Right kidney (tissue), 1 donor: ENCODE measurements around the gene SEMA3E.
"Not testable (repeated sequence)": the region's sequence is repeated elsewhere in the genome, so short reads cannot be mapped to it uniquely, and the experiment has no call there.

Experiments used
- DNase-seq: peaks from one replicate; pipeline ENCODE4 v3.0.0-alpha.2; 2016

Gene SEMA3E

DNA sequence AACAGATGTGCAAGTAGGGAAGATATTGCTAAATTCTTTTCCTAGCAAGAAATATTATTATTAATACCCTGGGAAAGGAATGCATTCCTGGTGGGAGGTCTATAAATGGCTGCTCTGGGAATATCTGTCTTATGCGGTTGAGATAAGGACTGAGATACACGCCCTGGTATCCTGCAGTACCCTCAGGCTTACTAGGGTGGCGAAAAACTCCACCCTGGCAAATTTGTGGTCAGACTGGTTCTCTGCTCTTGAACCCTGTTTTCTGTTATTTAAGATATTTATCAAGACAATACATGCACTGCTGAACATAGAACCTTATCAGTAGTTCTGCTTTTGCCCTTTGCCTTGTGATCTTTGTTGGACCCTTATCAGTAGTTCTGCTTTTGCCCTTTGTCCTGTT is 96.4 kb downstream of the SEMA3E start:
- DNase-seq = not testable (repeated sequence)

DNA sequence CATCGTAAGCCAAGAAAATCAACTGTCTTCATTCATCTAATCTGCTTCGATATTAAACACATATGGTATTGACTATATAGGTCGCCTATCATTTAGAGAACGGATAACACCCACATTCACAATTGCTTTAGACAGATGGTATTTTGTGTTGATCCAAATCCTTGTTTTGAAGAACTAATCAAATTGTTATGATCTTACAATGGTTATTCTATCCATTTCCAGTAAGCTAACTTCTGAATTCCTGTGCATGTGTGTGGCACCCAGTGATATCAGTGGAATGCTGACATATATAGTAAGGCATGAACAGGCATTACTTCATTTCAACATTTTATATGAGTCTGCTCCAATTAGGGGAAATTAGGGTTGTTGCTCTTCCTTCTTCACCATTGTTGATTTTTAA is 98.8 kb downstream of the SEMA3E start:
- DNase-seq = no peak

DNA sequence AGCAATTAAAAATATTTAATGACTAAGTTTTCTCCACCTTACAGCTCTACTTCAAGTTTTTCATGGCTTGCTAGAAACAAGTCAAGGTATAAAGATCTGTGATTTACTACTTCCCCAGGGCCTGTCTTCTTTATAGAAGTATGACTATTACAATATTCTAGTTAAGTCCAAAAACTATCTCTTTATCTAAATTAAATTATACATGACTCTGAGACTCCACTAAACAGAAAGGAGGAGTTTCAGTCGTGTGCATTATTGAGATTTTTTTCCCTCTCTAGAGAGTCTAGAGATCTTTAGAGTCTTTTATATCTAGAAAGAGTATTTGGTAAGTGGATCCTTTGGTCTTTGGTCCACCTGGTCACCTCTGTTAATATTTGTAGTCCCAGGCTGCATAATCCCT is 100.7 kb downstream of the SEMA3E start:
- DNase-seq = no peak

DNA sequence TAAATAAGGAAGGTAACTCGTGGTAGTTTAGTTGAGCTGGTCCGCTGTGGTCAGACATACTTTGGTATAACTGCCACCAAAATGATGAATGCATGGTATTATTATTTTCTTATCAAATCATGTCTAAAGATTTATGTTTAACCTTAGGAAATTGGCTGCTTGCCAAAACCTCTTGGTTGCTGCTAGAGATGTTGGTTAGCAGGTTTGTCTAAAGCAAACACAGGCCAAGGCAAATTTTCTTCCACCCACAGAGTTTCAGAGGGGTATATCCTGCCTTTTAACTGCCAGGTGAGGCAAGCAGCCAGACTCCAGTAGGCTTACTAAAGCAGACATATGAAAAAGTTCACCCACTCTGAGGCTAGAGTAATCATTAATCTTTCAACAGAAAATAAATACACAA is 101.4 kb downstream of the SEMA3E start:
- DNase-seq = no peak

DNA sequence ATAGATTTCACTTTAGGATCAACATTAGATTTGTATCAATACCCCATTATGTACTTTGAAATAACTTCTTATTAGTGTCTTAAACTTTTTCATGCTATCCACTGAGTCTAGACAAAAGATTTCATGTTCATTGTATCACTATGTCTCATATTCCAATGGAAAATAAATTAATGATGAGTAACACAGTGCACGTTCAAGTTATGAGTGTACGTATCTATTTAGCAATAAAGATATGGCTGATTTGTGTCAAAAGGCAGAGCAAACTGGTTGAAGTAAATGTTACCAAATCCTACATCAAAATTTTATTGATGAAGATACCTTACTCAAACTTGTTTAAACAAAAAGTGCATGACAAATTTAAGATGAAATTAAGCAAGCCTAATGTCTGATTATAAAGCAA is 102.4 kb downstream of the SEMA3E start:
- DNase-seq = no peak

DNA sequence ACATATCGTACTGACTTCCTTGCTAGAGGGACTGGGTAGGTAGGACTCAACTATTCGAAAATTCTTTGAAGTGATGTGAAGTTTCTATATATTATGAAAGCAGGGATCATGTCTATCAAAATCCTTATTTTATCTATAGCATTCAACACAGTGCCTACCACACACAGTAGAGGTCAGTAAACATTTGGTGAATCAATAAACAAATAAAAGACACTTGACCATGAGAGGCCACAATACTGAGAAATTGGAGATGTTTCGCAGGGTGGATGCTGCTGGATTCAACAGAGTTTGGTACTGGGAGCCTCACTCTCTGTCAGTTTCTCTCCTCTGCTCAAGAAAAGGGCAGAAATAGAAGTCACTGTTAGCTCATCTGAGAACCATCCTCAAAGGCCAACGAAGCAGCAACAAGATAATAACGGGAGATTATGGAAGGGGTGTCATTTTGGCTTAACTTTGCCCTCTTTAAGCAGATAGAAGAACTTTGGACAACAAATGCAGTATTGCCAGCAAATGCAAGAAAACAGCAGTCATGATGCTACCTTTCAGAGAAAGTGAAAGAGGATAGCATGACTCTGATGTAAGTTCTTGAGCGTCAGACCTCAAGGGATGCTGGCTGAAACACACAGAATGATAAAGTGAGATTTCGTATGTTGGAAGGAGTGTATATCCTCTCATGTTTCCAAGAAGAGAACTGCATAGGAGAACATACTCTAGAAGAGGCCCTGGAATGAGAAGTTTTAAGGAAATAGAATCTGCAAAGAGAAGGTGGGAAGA is 107.6 kb downstream of the SEMA3E start:
- DNase-seq = no peak

DNA sequence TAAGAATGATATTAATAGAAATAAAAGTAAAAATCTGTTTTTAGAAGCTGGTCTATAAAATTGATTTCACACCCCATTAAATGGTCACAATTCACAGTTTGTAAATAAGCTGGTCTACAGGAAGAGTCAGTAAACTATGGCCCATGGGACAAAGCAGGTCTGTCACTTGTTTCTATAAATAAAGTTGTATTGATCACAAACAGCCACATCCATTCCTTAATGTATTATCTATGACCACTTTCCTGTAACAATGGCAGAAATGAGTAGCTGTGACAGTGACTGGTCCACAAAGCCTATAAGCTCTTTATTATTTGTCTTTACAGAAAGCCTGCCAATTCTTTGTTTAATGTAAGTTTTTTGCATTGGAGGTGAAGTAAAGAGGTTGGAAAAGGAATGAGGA is 114.5 kb downstream of the SEMA3E start:
- no peak for DNase-seq

DNA sequence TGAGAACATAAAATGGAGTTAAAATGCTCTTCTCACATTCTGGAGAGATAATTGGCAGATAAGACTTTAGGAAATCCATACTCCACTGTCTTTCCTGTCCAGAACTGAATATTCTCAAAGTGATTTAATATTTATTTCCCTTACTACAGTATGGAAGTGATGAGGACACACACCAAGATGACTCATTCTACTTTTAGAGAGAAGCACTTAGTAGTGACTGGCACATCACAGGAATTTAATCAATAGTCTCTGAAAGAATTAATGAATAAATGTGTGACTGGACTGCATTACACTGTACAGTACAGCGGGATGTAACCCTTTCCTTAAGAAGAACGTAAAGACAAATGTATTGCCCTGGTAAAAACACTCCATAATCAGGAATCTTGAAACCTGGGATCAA is 116.7 kb downstream of the SEMA3E start:
- DNase-seq = no peak

DNA sequence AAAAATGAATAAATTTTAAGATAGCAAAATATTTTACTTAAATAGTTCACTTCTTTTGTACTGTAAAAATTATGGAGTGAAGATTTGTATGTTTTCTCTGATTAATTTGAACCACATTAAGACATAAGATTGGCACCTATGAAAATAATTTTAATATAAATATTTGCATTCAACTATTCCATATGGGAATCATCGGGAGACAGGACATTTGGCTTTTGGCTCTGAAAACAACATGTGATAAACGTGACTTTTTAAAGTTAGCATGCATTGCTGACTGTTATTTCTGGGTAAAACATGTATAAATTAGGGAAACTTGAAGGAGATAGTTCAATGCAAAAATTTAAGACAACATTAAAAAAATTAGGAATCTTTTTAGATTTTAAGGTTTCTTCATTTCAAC is 117.2 kb downstream of the SEMA3E start:
- DNase-seq = no peak

DNA sequence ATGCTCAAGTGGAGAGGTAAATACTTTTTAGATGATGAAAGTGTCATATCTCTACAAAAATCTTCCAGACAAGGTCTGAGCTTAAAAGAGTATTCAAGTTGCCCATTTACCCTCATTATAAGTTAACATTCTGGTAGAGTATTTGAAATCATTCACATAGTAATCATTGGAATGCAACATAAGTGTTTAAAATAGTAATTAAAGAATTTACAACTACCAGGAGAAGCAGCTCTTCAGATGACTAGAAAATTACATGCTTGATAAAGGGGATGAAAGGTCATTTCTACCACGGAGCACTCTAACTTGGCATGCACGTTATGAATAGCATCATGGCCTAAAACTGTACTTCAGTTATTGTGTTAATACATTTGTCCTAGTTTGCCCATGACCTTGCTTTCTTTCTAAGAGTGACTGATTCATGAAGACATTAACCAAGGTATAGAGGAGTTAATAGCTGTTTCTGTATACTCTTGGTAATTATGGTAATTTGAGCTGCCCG is 120.0 kb downstream of the SEMA3E start:
- no peak for DNase-seq

DNA sequence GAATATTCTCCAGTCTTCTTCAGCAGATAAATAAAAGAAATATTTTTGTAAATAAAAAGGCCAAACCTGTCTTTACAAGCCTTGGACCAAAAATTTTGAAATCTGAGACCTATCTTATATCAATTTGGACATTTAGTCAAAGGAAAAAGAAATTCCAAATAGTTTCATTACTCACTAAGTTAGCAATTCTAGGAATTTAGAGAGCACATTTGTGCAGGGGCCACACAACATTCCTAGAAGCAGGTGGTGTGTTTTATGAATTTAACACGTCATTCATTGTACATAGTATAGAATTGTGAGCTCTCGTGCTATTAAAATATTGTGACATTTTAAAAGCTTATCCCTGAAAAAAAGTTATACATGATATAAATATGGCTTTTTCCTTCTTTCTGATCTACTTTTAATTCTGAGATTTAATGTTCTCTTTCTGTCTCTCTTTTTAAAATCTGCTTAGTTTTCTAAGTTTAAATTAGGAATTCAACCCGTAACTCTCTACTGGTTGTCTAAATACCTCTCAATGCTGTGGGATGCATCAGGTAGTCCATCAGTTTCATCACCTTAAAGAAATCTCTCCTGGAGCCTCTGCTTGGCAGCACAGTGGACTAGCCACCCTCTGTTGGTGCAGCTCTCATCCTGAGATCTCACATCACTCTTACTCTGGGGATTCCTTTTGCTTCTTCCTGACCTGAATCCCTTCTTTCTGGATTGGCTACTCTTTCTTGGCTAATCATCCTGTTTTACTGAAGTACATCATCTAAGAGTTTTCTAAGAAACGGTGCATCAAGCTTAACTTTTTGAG is 124.5 kb downstream of the SEMA3E start:
- DNase-seq = no peak

DNA sequence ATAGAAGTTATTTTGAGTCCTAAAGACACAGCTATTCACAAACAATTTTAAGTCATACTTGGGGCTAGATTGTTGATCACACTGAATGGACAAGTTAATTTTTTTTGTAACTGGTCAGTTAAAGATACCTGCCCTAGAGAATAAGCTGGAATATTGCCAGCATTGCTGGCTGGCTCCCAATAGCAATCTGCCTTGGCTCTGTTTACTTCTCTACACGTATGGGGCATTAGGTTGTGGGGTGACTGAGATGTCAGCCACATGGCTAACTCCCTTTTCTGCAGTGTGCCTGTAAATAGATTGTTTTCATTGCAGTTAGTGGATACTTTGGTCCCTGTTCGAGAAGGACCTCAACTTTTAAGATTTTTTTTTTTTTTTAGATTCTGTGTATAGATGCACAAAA is 128.2 kb downstream of the SEMA3E start:
- DNase-seq = no peak

DNA sequence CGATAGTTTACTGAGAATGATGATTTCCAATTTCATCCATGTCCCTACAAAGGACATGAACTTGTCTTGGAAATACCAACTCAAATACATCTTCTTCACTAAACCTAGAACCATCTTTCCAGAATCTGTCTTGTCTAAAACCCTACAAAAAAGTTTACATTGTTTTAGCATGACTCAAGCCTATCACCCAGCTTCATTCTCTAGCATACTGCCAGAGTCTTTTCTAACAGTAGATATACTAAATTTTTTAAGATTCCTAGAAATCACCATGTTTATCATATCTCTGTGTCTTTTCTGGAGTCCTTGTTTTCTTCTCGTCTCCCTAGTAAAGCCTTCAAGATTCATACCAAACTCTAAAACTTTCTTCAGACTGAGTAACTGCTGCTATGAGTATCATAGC is 129.7 kb downstream of the SEMA3E start:
- no peak for DNase-seq

DNA sequence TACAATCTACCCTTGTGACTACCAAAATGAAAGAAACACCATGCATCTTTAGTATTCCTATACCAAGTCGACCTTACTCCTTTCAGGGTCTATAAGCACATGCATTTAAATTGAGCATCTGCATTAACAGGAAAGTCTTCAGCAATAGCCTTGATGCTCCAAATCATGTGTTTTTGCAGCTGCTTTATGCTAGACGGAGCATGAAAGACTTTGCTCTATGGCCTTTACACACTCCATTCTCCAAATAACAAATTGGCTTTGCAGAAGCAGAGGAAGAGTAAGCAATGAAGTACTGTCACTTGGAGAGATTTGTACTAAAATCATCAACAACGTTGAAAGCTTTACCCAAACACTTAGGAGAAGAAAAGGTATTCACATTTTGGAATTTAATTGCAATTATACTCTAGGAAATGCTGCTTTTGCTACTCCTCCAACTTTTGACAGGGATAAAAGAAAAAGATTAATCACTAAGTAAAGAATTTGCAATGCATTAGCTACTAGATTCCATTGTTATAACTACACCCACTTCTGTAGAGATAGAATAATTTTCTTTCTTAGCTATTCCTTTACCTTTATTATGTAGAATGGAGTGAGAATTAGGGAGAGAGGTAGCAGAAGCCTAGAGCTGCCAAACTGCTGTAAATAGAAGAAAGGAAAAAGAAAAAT is 131.8 kb downstream of the SEMA3E start:
- no peak for DNase-seq

DNA sequence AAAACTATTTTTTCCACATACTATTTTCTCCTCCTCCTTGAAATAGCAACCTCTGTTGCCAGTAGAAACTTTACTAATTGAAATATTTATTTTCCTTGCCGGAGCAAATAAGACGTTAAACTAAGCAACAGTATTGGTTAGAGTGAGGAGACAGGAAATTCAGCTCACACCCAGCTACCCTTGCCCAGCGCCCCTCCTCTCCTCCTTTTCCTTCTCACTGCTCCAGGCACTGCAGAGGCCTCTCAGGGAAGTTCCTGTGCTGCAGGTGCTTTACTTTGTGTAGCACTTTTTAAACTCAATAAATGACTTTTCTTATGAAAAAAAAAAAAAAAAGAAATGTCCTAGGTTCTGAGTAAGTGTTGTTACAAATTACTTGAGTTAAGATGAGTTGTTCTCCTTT is 134.0 kb downstream of the SEMA3E start:
- no peak for DNase-seq

DNA sequence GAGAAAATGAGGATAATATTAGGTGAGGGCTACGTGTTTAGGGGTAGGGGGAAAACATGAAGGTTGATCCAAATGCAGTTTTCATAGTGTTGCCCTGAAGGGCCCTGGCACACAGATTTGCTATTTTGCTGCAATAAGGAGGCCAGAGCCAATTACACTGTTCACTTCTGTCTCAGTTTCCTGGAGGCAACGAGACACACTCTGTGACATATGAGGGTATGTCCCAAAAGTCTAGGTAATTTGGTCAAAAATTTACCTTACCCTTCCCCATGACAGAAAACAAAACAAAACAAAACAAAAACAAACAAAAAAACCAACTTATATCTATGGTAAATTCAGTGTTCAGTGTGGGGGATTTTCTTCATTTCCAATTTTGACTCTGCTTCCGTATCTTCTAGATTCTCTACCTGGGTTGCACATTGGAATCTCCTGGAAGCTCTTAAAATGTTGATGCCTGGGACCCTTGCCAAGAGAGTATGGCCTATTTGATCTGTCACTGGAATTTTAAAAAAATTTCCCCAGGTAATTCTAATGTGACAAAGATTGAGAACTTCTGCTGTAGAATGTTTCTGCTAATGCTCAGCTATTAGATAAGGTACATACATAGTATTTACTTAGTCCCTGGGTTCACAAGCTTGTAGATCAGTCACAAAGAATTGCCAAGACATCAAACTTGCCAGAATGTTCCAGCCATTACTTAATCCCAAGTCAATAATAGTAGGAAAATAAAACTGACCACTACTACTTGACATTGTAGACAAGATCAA is 139.5 kb downstream of the SEMA3E start:
- no peak for DNase-seq

DNA sequence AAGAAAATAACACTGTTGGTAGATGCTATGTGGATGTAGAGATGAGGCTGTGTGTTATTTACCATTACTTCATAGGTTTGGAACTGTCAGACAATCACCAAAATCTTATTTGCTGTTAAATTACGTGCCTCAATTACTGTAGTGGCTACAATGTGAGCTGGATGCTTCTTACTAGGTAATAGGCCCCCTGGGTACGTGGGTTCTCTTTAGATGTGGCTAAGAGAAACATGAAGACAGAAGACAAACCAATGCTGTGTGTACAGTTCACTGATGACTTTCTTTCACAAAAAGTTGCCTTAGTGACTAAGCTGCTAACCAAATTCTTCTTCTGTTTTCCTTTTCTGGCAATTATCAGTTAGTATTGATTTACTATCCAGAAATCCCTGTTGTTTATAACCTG is 144.6 kb downstream of the SEMA3E start:
- DNase-seq = no peak

DNA sequence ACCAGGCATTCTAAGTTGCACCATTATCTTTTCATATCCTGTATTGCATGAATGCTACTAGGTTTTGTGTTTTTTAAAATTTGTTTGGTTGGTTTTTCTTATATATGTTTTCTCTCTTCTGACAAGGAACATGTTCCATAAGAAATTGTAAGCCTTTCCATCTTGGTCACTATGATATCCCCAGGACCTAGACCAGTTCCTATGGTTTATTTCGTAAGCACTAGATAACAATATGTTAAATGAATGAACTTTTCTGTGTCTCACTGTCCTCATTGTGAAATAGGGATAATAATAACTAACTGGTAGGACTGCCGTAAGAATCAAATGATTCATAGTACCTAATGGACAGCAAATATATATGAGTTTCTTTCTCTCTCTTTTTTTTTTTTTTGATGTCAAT is 146.3 kb downstream of the SEMA3E start:
- no peak for DNase-seq

DNA sequence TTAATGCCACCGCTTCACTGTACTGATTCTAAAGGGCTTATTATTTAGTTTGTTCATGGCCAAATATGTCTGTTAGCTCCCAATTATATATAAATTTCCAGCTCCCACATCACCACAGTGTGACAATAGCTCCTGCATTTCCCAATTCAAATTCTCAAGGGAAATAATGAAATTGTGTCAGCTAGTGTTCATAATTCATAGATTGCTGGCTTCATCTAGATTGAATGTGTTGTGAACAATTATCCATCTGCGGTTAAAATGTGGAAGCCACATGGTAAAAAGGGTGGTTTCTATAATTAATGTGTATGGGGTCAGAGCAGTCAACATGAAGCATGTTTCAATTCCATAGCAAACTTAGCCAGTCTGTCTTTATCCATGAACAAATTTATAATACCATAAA is 154.3 kb downstream of the SEMA3E start:
- DNase-seq = no peak

DNA sequence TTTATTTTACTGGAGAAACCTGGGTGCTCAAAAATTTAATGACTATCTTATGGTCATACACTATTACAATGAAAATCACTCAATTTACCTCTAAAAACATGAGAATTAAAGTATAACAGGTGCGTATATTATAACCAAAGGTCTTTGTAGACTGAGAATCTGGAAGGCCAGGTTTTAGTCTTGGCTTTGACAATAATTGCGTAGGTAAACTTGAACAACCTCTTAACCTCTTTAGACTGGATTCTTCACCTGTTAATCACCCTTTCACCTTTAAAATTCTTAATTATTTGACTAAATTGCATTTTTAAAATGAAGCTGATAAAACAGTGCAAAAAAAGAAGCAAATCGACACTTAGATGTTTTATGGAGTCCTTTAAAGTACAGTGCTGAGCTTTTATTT is 156.1 kb downstream of the SEMA3E start:
- DNase-seq = no peak

DNA sequence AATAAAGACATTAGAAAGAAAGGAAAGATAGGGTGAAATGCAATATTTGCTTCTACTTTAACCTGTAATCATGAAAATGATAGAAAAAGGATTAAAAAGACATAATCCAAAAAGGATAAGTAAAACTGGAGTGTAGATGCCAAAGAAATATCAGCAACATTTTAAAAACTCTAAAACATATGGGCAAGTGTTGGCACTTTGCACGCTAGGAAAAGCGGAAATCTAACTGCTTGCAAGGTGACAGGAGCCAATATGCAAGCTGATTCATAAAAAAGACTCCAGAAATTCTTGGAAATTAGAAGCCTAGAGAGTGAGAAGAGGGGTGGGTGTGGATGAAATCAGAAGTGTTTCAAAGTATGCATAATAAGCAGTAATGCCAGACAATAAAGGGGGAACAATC is 161.1 kb downstream of the SEMA3E start:
- DNase-seq = no peak

DNA sequence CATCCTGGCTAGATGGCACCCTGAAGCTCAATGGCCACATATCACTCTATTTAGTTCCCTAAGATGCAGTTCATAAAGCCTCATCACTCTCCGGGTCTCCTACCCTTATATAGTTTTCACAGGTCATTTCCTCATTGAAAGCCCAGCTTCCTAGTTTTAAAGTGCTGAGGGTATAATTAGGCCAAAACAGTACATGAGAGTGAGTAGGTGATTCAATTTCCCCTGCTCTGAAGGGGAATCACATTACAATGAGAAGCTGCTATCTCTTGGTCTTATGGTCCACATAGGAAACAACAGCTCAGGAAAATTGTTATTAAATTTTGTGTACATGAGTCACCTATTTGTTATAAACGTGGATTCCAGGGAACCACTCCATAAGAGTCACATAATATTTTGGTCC is 162.0 kb downstream of the SEMA3E start:
- no peak for DNase-seq

DNA sequence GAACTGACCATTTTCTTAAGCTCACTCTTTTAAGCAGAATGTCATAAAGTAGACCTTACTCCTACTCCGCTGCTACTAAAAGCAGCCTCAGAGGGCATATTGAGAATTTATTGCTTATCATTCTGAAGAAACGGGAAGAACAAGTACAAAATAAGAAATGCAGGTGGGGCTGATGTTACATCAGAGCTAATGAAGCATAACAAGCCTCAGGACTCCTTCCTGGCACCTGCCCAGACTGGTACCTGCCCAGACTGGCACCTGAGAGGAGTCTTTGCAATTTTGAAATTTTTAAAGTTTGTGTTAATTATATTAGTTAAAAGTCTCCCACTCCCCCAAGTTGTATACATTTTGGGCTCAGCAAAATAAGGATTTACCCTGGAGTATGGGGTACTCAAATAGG is 162.4 kb downstream of the SEMA3E start:
- no peak for DNase-seq
